ENCODE data around the gene ARHGEF40.

GRCh38 chr14:21078287-21078686 lies 8.2 kb downstream of the ARHGEF40 start:
- TF ChIP-seq POLR2A (IDR thresholded peaks at IDR 0.05), result no peak
- TF ChIP-seq POLR2AphosphoS5 (IDR thresholded peaks at IDR 0.05), result no peak
- TF ChIP-seq, protein P1, sequence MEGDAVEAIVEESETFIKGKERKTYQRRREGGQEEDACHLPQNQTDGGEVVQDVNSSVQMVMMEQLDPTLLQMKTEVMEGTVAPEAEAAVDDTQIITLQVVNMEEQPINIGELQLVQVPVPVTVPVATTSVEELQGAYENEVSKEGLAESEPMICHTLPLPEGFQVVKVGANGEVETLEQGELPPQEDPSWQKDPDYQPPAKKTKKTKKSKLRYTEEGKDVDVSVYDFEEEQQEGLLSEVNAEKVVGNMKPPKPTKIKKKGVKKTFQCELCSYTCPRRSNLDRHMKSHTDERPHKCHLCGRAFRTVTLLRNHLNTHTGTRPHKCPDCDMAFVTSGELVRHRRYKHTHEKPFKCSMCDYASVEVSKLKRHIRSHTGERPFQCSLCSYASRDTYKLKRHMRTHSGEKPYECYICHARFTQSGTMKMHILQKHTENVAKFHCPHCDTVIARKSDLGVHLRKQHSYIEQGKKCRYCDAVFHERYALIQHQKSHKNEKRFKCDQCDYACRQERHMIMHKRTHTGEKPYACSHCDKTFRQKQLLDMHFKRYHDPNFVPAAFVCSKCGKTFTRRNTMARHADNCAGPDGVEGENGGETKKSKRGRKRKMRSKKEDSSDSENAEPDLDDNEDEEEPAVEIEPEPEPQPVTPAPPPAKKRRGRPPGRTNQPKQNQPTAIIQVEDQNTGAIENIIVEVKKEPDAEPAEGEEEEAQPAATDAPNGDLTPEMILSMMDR (IDR thresholded peaks at IDR 0.05), result no peak
